K562 (cell line): ENCODE results near the gene GBF1. TPM values are rescaled to one million over a fixed set of nuclear protein-coding genes. Genes with fewer than 3 reads are reported as not detected.

Experiments
- ADNP ChIP-seq: fragments of 200-800 bp; sonication (Bioruptor generic); IDR thresholded peaks from 2 replicates; pipeline ENCODE4 v1.6.1; 2016; ENCODE audit warnings: missing genetic modification characterization, missing compliant biosample characterization
- BHLHE40 ChIP-seq: IDR thresholded peaks from 2 replicates; pipeline ENCODE4 v1.6.1; 2011; ENCODE audit warnings: low read length, improper control_type of control experiment
- BRD9 ChIP-seq: fragments of 450-650 bp; IDR thresholded peaks from 2 replicates; pipeline ENCODE4 v1.6.1; 2018; ENCODE audit warnings: low read depth; ENCODE audit not compliant: partially characterized antibody
- FOXM1 ChIP-seq, 2 experiments: fragments of 450-650 bp in 1 of 2; sonication (generic) in 1 of 2; formaldehyde crosslinking in 1 of 2; IDR thresholded peaks; 2 replicates each; pipeline versions ENCODE4 v1.6.1 to v1.9.0; 2017 to 2022; ENCODE audit warnings: low read depth in 2 of 2, mild to moderate bottlenecking in 2 of 2, missing genetic modification reagents in 1 of 2, moderate library complexity in 1 of 2
- JUNB ChIP-seq: fragments of 450-650 bp; formaldehyde crosslinking; conservative IDR thresholded peaks from 2 replicates; pipeline ENCODE4 v1.4.0; 2020; ENCODE audit warnings: mild to moderate bottlenecking
- MTF1 ChIP-seq: fragments of 250-450 bp; sonication (Bioruptor Pico); IDR thresholded peaks from 2 replicates; pipeline ENCODE4 v1.9.0; 2021; ENCODE audit warnings: moderate library complexity, mild to moderate bottlenecking, inconsistent platforms, borderline replicate concordance
- PHF8 ChIP-seq: fragments of 200-600 bp; sonication (generic); IDR thresholded peaks from 2 replicates; pipeline ENCODE4 v1.6.1; 2012; ENCODE audit warnings: mixed run types, mild to moderate bottlenecking, inconsistent platforms, low read length, moderate library complexity, borderline replicate concordance
- PML ChIP-seq: IDR thresholded peaks from 2 replicates; pipeline ENCODE4 v1.6.1; 2012; ENCODE audit warnings: low read length, inconsistent platforms
- POLR2AphosphoS2 ChIP-seq: IDR thresholded peaks from 2 replicates; pipeline ENCODE4 v1.6.1; 2012; ENCODE audit warnings: low read length, improper control_type of control experiment
- POU5F1 ChIP-seq: fragments of 150-350 bp; IDR thresholded peaks from 2 replicates; pipeline ENCODE4 v1.6.1; 2014; ENCODE audit warnings: borderline replicate concordance, low read length, low read depth, mild to moderate bottlenecking; ENCODE audit not compliant: partially characterized antibody
- SIN3B ChIP-seq: fragments of 450-650 bp; IDR thresholded peaks from 2 replicates; pipeline ENCODE4 v1.6.1; 2017; ENCODE audit warnings: low read depth, mild to moderate bottlenecking, moderate library complexity
- SMARCE1 ChIP-seq: fragments of 450-650 bp; IDR thresholded peaks from 2 replicates; pipeline ENCODE4 v1.7.1; 2016; ENCODE audit warnings: mild to moderate bottlenecking
- ZNF76 ChIP-seq: fragments of 250-450 bp; sonication (Bioruptor Pico); IDR thresholded peaks from 2 replicates; pipeline ENCODE4 v1.4.0; 2020; ENCODE audit warnings: mild to moderate bottlenecking, moderate library complexity, borderline replicate concordance
- polyA plus RNA-seq, 8 experiments: library from polyadenylated mRNA; depleted of rRNA in 4 of 8; stranded (reverse) in 5 of 8; unstranded in 3 of 8; fragments of >200 nt; fragmentation: Nextera tagmentation in 2 of 8; fragmentation: Illumina TruSeq in 1 of 8; extraction: Ambion mirVana in 2 of 8; extraction: Trizol in 1 of 8; gene quantifications; 2 replicates each; pipeline versions ENCODE4 v1.2.1 to v1.2.3, GENCODE V29; 2011 to 2014; ENCODE audit warnings: inconsistent platforms in 1 of 8, missing spikeins in 1 of 8
- total RNA-seq, 7 experiments: library from RNA; depleted of rRNA in 6 of 7; stranded (reverse); fragments of >200 nt in 6 of 7; fragmentation: Illumina TruSeq in 2 of 7; extraction: Trizol in 2 of 7; gene quantifications; 2 replicates each; pipeline versions ENCODE4 v1.2.1 to v1.2.3, GENCODE V29; 2011 to 2021; ENCODE audit warnings: low replicate concordance in 1 of 7
- TF ChIP-seq, protein P1 (sequence below): fragments of 450-650 bp; IDR thresholded peaks from 2 replicates; pipeline ENCODE4 v1.6.1; 2016; ENCODE audit warnings: mild to moderate bottlenecking
- TF ChIP-seq, protein P2 (sequence below): fragments of 250-450 bp; sonication (Bioruptor Pico); IDR thresholded peaks from 2 replicates; pipeline ENCODE4 v1.9.0; 2021; ENCODE audit warnings: mild to moderate bottlenecking, inconsistent platforms
- TF ChIP-seq, protein P3 (sequence below), 2 experiments: fragments of 450-650 bp in 1 of 2; sonication (generic) in 1 of 2; formaldehyde crosslinking; conservative IDR thresholded peaks; 2 replicates each; pipeline versions ENCODE4 v1.4.0 to v1.8.1; 2020 to 2022; ENCODE audit warnings: mild to moderate bottlenecking in 1 of 2, missing genetic modification reagents in 1 of 2
- TF ChIP-seq, protein P4 (sequence below): sonication (generic); formaldehyde crosslinking; IDR thresholded peaks from 2 replicates; pipeline ENCODE4 v1.8.0; 2022; ENCODE audit warnings: missing genetic modification reagents, mild to moderate bottlenecking, borderline replicate concordance

The GBF1 gene
- total and polyA plus RNA-seq, 9 of the 15 experiments (the other 6 are each of a cell fraction or from before 2014, with no cell fraction given), result 0.69 to 28.0 (median 10.3) TPM

DNA sequence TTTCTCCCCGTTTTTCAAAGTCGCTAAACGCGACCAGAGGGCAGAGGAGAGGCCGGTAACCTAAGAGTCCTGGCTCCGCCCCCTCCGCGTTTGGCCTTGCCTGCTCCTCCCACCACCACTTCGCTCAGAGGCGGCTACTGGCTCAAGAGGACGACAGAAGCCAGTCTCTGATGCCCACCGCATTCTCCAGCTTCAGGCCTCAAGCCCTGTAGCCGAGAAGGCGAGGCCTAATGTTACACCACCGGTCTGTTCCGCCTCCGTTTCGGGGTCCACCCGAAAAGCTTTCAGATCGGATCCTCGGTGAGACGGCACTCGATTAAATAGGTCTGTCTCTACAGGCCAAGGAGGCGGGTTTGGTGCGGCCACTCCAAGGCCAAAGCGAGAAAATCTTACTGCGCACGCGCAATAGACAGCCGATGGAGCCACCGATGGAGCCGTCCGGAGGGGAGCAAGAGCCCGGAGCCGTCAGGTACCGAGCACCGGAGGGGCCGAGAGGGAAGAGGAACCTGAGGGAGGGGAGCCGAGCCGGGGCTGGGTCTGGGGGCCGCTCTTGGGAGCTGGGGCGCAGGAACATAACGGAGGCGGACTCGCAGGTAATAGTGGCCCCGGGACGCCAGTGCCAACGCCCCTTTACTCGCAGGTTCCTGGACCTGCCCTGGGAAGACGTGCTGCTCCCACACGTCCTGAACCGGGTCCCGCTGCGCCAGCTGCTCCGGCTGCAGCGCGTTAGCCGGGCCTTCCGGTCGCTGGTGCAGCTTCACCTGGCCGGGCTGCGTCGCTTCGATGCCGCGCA lies 175.6 kb downstream of the GBF1 start, which contains the start of gene FBXL15 (continued):
- no peak for TF ChIP-seq POU5F1
- TF ChIP-seq SIN3B, result peak; percentile 76
- TF ChIP-seq, protein P1, sequence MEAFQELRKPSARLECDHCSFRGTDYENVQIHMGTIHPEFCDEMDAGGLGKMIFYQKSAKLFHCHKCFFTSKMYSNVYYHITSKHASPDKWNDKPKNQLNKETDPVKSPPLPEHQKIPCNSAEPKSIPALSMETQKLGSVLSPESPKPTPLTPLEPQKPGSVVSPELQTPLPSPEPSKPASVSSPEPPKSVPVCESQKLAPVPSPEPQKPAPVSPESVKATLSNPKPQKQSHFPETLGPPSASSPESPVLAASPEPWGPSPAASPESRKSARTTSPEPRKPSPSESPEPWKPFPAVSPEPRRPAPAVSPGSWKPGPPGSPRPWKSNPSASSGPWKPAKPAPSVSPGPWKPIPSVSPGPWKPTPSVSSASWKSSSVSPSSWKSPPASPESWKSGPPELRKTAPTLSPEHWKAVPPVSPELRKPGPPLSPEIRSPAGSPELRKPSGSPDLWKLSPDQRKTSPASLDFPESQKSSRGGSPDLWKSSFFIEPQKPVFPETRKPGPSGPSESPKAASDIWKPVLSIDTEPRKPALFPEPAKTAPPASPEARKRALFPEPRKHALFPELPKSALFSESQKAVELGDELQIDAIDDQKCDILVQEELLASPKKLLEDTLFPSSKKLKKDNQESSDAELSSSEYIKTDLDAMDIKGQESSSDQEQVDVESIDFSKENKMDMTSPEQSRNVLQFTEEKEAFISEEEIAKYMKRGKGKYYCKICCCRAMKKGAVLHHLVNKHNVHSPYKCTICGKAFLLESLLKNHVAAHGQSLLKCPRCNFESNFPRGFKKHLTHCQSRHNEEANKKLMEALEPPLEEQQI, result no peak
- peak; percentile 25; the same call in 1 of the 2 replicates for TF ChIP-seq BHLHE40
- TF ChIP-seq, protein P2, sequence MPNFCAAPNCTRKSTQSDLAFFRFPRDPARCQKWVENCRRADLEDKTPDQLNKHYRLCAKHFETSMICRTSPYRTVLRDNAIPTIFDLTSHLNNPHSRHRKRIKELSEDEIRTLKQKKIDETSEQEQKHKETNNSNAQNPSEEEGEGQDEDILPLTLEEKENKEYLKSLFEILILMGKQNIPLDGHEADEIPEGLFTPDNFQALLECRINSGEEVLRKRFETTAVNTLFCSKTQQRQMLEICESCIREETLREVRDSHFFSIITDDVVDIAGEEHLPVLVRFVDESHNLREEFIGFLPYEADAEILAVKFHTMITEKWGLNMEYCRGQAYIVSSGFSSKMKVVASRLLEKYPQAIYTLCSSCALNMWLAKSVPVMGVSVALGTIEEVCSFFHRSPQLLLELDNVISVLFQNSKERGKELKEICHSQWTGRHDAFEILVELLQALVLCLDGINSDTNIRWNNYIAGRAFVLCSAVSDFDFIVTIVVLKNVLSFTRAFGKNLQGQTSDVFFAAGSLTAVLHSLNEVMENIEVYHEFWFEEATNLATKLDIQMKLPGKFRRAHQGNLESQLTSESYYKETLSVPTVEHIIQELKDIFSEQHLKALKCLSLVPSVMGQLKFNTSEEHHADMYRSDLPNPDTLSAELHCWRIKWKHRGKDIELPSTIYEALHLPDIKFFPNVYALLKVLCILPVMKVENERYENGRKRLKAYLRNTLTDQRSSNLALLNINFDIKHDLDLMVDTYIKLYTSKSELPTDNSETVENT, result no peak
- peak; percentile 65; the same call in 1 of the 2 replicates for TF ChIP-seq FOXM1 (IDR thresholded peaks at IDR 0.05; ENCODE audit: low read depth)
- TF ChIP-seq FOXM1 (CRISPR knock-in tag; IDR thresholded peaks at IDR 0.05; ENCODE audit: low read depth), result no peak
- TF ChIP-seq MTF1 (CRISPR knock-in tag), result no peak
- TF ChIP-seq BRD9, result no peak
- TF ChIP-seq, protein P3, sequence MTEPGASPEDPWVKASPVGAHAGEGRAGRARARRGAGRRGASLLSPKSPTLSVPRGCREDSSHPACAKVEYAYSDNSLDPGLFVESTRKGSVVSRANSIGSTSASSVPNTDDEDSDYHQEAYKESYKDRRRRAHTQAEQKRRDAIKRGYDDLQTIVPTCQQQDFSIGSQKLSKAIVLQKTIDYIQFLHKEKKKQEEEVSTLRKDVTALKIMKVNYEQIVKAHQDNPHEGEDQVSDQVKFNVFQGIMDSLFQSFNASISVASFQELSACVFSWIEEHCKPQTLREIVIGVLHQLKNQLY (CRISPR knock-in tag; conservative IDR thresholded peaks at IDR 0.05), result no peak
- no peak for TF ChIP-seq ADNP (tag)
- TF ChIP-seq PHF8, result peak; percentile 54; the same call in 1 of the 2 replicates
- TF ChIP-seq, protein P4, sequence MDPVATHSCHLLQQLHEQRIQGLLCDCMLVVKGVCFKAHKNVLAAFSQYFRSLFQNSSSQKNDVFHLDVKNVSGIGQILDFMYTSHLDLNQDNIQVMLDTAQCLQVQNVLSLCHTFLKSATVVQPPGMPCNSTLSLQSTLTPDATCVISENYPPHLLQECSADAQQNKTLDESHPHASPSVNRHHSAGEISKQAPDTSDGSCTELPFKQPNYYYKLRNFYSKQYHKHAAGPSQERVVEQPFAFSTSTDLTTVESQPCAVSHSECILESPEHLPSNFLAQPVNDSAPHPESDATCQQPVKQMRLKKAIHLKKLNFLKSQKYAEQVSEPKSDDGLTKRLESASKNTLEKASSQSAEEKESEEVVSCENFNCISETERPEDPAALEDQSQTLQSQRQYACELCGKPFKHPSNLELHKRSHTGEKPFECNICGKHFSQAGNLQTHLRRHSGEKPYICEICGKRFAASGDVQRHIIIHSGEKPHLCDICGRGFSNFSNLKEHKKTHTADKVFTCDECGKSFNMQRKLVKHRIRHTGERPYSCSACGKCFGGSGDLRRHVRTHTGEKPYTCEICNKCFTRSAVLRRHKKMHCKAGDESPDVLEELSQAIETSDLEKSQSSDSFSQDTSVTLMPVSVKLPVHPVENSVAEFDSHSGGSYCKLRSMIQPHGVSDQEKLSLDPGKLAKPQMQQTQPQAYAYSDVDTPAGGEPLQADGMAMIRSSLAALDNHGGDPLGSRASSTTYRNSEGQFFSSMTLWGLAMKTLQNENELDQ (CRISPR knock-in tag), result no peak
- peak; percentile 26; the same call in 1 of the 2 replicates for TF ChIP-seq PML
- no peak for TF ChIP-seq ZNF76 (CRISPR knock-in tag)
- 0 out of 2 replicates have a peak, but pooled peaks have one; percentile 31 for TF ChIP-seq POLR2AphosphoS2
- TF ChIP-seq SMARCE1, result no peak
- TF ChIP-seq JUNB (CRISPR knock-in tag), result no peak
